LNCAP (cell line): ENCODE results near the gene PAX5.

ENCODE experiments used
- TF ChIP-seq, protein P1 (sequence below): fragments of 450-650 bp; IDR thresholded peaks from 2 replicates; pipeline ENCODE4 v1.5.1; 2017; ENCODE audit warnings: mild to moderate bottlenecking

The PAX5 gene

DNA sequence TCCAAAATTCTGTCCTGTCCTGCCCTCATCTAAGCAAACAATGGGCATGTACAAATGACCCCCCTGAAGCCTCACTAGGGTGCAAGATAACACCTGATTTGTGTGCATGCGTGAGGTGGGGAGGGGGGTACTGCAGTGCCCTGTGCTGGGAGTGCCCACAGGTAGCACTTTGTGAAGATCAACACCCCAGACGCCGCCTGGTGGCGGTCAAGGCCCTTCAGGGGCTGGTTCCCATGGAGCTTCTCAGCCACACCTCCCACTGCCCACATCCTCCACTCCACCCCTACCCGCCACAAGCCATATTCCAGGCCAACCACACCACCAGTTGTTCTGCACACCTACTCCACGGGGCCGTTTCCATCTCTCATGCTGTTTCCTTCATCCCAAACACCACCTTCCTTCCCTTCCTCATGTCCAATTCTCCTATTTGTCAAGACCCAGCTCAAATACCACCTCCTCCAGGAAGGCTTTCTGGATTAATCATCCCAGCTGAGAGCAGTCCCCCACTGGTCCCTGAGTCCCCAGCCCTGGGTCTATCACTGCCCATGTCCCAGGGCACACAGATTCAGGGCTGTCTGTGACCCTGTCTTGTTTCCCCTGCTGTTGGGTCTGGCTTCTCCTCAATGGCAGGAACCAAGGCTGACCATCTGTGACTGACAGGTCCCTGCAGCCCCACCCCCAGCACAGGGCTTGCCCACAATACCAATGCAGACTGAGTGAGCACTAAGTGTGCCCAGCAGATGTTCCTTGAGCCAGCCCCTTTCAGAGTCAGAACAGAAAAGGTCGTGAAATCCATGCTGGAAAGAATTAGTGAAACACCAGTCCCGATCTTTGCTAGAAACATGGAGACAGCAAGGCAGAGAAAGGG is 178.4 kb downstream of the PAX5 start:
- TF ChIP-seq, protein P1, sequence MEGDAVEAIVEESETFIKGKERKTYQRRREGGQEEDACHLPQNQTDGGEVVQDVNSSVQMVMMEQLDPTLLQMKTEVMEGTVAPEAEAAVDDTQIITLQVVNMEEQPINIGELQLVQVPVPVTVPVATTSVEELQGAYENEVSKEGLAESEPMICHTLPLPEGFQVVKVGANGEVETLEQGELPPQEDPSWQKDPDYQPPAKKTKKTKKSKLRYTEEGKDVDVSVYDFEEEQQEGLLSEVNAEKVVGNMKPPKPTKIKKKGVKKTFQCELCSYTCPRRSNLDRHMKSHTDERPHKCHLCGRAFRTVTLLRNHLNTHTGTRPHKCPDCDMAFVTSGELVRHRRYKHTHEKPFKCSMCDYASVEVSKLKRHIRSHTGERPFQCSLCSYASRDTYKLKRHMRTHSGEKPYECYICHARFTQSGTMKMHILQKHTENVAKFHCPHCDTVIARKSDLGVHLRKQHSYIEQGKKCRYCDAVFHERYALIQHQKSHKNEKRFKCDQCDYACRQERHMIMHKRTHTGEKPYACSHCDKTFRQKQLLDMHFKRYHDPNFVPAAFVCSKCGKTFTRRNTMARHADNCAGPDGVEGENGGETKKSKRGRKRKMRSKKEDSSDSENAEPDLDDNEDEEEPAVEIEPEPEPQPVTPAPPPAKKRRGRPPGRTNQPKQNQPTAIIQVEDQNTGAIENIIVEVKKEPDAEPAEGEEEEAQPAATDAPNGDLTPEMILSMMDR = peak; percentile 28; the same call in 1 of the 2 replicates

DNA sequence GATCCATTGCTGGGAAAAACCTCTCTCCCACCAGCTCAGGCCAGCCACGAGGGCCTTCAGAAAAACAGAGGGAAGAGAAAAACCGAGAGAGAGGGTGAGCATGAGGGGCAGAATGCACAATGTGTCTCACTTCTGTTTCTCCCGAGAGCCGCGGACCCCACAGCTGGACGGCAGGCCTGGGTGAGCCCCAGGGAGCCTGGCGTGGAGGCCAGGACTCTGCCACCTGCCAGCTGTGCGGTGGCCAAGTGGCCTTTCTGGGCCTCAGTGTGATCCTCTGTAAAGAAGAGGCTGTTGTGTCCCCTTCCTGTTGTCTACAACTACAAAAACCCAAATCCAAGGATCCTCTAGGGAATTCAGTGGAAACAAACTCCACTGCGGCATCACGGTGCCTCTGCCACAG is 179.3 kb downstream of the PAX5 start:
- TF ChIP-seq, protein P1 = no peak

DNA sequence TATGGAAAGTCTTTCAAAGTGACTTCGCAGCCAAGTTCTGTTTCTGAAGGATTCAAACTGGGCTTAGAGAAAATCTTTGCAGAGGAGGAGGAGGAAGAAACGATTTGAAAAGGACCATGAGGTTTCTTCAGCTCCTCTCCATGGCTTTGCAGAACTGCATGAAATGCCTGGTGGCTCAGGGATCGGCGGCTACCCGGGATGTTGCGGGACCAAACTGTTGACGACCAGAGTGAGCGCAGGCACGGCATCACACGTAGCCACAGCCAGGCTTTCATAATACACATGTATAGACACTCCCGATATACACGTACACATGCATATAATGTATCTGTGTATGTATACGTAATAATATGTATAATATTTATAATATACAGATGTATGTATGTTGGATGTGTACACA is 180.0 kb downstream of the PAX5 start:
- TF ChIP-seq, protein P1 = no peak

DNA sequence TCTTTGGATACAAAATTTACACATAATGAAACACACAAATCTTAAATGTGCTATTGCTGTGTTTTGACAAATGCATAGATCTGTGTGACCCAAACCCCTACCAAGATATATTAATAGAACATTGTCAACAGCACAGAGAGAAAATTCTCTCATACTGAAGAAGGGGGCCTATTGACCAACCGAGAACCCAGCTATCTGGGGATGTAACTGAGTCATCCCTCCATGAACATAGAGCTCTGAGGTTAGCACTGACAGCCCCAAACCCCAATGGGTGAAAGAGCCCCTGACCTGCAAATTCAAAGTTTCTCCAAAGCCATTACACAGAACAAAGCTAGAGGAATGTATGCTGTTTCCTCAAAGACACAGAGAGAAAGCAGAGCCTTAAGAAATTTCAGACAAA is 180.8 kb downstream of the PAX5 start:
- TF ChIP-seq, protein P1 = no peak

DNA sequence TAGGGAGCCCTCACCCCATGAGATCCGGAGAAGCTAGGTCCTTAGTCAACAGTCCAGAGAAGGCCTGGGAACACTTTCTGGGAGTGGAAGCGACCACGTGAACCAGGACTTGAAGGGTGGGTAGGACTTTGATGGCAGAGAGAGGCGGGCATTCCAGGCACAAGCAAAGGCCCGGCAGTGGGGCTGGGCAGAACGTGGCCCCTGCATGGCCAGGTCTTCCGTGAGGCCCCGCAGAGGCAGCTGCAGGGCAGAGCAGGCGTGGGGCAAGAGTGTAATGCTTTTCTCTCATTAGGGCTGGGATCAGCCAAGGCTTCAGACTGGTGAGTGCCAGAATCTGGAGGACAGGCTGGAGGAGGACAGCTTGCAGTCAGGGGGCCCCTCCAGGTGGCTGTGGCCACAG is 184.1 kb downstream of the PAX5 start:
- TF ChIP-seq, protein P1 = no peak

DNA sequence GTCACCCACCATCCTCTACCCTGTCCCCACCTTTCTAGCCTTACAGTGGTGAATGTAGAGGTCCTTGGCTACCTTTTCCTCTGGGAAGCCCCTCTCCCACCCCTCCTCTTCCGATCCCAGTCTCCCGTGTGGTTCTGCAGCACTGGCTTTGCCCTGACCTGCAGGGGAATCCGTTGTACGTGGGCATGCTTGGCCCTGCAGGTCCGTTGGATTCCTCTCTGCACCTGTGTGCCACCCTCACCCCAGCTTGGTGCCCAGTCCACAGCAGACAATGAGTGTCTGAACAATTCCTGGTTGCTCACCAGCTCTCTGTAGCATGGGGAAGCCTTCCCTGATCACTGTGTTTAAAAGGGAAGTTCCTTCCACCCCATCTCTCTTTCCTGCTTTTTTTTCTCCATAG is 185.1 kb downstream of the PAX5 start:
- TF ChIP-seq, protein P1 = no peak

DNA sequence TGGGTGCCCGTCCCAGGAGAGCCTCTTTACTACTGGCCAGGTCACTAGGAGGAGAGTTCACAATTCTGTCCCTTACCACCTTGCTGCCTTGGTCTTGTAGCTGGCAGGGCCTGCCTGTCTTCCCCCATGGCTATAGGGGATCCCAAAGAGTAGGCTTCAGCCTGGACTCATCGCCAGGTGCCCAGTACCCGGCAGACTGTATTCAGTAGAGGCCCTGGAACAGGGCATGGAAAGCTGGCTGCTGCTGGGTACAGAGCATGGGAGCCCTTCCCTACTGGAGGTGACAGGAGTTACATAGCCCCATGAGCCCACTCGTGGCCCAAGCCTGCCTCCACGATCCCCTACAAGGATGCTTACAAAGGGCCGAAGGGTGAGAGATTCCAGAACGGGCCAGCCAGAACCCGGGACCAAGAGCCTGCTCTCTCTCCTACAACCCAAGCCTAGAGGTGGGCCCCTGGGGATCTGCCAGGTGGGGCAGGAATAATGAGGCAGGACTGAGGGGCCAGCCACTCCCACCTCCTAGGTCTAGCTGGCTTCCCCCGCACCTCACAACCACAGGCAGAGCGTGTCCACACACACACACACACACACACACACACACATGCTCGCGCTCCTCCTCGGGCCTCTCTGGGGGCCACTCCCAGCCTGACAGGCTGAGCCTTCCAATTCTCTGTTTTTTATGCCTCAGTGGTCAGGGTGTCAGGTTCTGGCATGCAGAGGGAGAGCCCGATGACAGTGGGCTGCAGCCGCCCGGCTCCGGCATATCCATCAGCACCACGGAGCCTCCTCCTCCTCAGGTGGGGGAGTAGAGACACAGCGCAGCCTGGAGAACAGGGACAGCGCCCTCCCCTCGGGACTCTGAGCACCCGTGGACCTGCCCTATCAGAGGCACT is 186.0 kb downstream of the PAX5 start:
- TF ChIP-seq, protein P1 = no peak
